Measurements from ENCODE around the gene MAPKAP1. TPM values are rescaled to one million over a fixed set of nuclear protein-coding genes. Genes with fewer than 3 reads are reported as not detected.

Gene MAPKAP1
- total RNA-seq, 2 donors from 2014 or later = 75.3 to 91.6 TPM

DNA sequence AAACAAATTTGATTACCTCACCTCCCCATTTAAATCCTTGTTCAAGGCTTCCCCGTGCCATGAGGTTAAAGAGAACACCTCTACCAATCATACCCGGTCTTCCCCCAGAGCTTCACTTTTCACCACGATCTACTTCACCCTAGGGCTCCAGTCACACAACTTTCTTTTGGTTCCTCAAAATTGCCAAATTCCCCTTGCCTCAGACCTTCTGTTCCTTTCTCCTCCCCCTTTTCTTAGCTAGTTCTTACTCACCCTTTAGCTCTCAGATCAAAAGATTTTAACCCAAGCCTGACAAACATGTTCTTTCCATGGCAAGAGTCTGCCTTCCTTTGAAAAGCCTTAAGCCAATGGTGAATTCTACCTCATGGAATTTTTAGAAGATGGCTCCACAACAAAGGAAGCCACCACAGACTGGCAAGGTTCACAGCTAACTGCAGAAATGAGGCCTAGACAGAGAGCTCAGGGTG, 56.7 kb downstream of the MAPKAP1 start:
- Histone ChIP-seq H3K27ac (ENCODE audit: low read depth, low read length) (peak overlapping the region; percentile 33), H3K4me1 (ENCODE audit: control insufficient read depth, insufficient read depth, low read length) (peaks cover 5% of the 10 kb centered on the region), H3K4me3 (ENCODE audit: low read length) (no peak overlapping the region), H3K27me3 (ENCODE audit: control insufficient read depth, insufficient read depth, low read length, poor library complexity, severe bottlenecking) (no peaks in the 10 kb centered on the region), H3K9ac (ENCODE audit: extremely low read depth, low read length, poor library complexity, severe bottlenecking) (no peak overlapping the region), H3K9me3 (ENCODE audit: control insufficient read depth, low read length) (no peaks in the 10 kb centered on the region), H3K36me3 (ENCODE audit: control insufficient read depth, insufficient read depth, low read length) (no peaks in the 10 kb centered on the region)
- WGBS, 2 experiments (ENCODE audit: insufficient coverage in 1 of 2, insufficient read length in 1 of 2) = 30 to 33% methylated on average over 3 of the region's 3 CpGs
- Mint-ChIP-seq H3K27me3 (ENCODE audit: insufficient read depth) (no peaks in the 10 kb centered on the region), H3K4me3 (no peak overlapping the region), H3K9me3 (no peaks in the 10 kb centered on the region), H3K36me3 (ENCODE audit: low read depth) (peaks cover 2% of the 10 kb centered on the region), H3K4me1 (peaks cover 55% of the 10 kb centered on the region), H3K27ac (peak overlapping the region; percentile 35)
- TF ChIP-seq, protein P1, sequence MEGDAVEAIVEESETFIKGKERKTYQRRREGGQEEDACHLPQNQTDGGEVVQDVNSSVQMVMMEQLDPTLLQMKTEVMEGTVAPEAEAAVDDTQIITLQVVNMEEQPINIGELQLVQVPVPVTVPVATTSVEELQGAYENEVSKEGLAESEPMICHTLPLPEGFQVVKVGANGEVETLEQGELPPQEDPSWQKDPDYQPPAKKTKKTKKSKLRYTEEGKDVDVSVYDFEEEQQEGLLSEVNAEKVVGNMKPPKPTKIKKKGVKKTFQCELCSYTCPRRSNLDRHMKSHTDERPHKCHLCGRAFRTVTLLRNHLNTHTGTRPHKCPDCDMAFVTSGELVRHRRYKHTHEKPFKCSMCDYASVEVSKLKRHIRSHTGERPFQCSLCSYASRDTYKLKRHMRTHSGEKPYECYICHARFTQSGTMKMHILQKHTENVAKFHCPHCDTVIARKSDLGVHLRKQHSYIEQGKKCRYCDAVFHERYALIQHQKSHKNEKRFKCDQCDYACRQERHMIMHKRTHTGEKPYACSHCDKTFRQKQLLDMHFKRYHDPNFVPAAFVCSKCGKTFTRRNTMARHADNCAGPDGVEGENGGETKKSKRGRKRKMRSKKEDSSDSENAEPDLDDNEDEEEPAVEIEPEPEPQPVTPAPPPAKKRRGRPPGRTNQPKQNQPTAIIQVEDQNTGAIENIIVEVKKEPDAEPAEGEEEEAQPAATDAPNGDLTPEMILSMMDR (conservative IDR thresholded peaks at IDR 0.05) = no peak
- DNase-seq = no peak

DNA sequence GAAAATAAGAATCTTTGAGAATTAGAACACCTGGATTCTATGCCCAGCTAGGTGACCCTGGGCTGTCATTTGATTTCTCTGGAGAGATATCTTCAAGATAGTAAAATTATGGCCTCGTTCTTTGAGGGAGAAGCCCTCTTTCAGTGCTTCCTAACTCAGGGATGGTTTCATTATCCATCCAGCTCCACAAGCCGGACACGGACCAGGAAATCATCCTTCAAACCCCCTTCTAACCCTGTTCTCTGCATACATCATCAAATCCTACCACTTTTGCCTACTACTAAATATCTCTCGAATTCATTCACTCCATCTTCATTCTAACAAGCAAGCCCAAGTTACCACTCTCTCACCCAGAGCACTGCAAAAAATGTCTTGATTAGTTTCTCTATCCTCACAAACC, 57.2 kb downstream of the MAPKAP1 start:
- Mint-ChIP-seq H3K4me1 (peaks cover 54% of the 10 kb centered on the region), H3K9me3 (no peaks in the 10 kb centered on the region), H3K27me3 (ENCODE audit: insufficient read depth) (no peaks in the 10 kb centered on the region), H3K4me3 (no peak overlapping the region), H3K27ac (peak overlapping the region; percentile 35), H3K36me3 (ENCODE audit: low read depth) (peaks cover 2% of the 10 kb centered on the region)
- H3K4me3 ChIP-seq (ENCODE audit: low read length) = no peak overlapping the region
- peaks cover 3% of the 10 kb centered on the region for H3K4me1 ChIP-seq (ENCODE audit: control insufficient read depth, insufficient read depth, low read length)
- TF ChIP-seq, protein P1 (conservative IDR thresholded peaks at IDR 0.05) = no peak
- no peaks in the 10 kb centered on the region for H3K36me3 ChIP-seq (ENCODE audit: control insufficient read depth, insufficient read depth, low read length)
- 76 to 89% methylated on average over 4 of the region's 4 CpGs for WGBS, 2 experiments (ENCODE audit: insufficient coverage in 1 of 2, insufficient read length in 1 of 2)
- H3K9ac ChIP-seq (ENCODE audit: extremely low read depth, low read length, poor library complexity, severe bottlenecking) = no peak overlapping the region
- peak overlapping the region; percentile 33 for H3K27ac ChIP-seq (ENCODE audit: low read depth, low read length)
- no peak for DNase-seq
- H3K27me3 ChIP-seq (ENCODE audit: control insufficient read depth, insufficient read depth, low read length, poor library complexity, severe bottlenecking) = no peaks in the 10 kb centered on the region
- H3K9me3 ChIP-seq (ENCODE audit: control insufficient read depth, low read length) = no peaks in the 10 kb centered on the region

DNA sequence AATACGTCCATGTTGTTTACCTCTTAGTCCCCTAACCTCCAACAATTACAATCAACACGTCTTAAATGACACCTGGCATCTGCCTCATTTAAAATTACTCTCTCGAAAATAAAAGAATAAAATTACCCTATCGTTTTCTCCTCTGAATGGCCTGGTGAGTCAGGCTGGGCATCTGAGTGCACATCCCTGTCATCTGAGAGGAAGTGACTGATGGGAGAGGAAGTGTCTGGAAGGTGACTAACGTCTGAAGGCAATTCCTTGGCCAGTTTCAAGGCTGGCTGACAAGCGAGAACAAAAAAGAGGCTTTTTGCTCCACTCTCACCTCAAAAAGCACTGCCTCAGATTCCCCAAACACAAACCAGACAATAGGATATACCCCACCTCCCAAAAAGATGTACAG, 57.7 kb downstream of the MAPKAP1 start:
- Histone ChIP-seq H3K9me3 (ENCODE audit: control insufficient read depth, low read length) (no peaks in the 10 kb centered on the region), H3K27ac (ENCODE audit: low read depth, low read length) (no peak overlapping the region), H3K4me3 (ENCODE audit: low read length) (no peak overlapping the region), H3K9ac (ENCODE audit: extremely low read depth, low read length, poor library complexity, severe bottlenecking) (no peak overlapping the region), H3K36me3 (ENCODE audit: control insufficient read depth, insufficient read depth, low read length) (no peaks in the 10 kb centered on the region), H3K27me3 (ENCODE audit: control insufficient read depth, insufficient read depth, low read length, poor library complexity, severe bottlenecking) (no peaks in the 10 kb centered on the region), H3K4me1 (ENCODE audit: control insufficient read depth, insufficient read depth, low read length) (no peaks in the 10 kb centered on the region)
- WGBS, 2 experiments (ENCODE audit: insufficient coverage in 1 of 2, insufficient read length in 1 of 2) = 89 to 92% methylated on average over 4 to 6 of the region's 6 CpGs
- H3K4me3 Mint-ChIP-seq = no peak overlapping the region
- no peak overlapping the region for H3K27ac Mint-ChIP-seq
- H3K4me1 Mint-ChIP-seq = peaks cover 50% of the 10 kb centered on the region
- H3K36me3 Mint-ChIP-seq (ENCODE audit: low read depth) = peaks cover 2% of the 10 kb centered on the region
- H3K27me3 Mint-ChIP-seq (ENCODE audit: insufficient read depth) = no peaks in the 10 kb centered on the region
- TF ChIP-seq, protein P1 (conservative IDR thresholded peaks at IDR 0.05) = no peak
- no peaks in the 10 kb centered on the region for H3K9me3 Mint-ChIP-seq
- no peak for DNase-seq
